MM.1S (cell line): ENCODE measurements around the gene ITGB6.
"Not testable (repeated sequence)": the region's sequence is repeated elsewhere in the genome, so short reads cannot be mapped to it uniquely, and the experiment has no call there.

Experiments used
- CTCF ChIP-seq: fragments of 300-600 bp; sonication (generic); IDR thresholded peaks from 2 replicates; pipeline ENCODE4 v1.5.1; 2016; ENCODE audit warnings: antibody characterized with exemption, low read length, mixed read lengths
- EZH2 ChIP-seq: fragments of 300-600 bp; sonication (generic); optimal IDR thresholded peaks from 2 replicates; pipeline ENCODE3; 2017; ENCODE audit warnings: low read depth, mild to moderate bottlenecking, antibody characterized with exemption, low read length, mixed read lengths

GRCh38 chr2:160114721-160115120 lies 85.4 kb downstream of the ITGB6 start:
- not testable (repeated sequence) for TF ChIP-seq CTCF, EZH2
